Endodermal cell (in vitro differentiated cells): ENCODE data around the gene SPECC1. TPM values are rescaled to one million over a fixed set of nuclear protein-coding genes. Genes with fewer than 3 reads are reported as not detected.

Source experiments
- DNase-seq: peaks from one replicate; pipeline ENCODE4 v3.0.0-alpha.2; 2017
- H3K27ac ChIP-seq: 2 replicates; pipeline ENCODE4 v1.5.1; 2013; ENCODE audit warnings: mild to moderate bottlenecking, low read depth, low read length, moderate library complexity
- H3K27me3 ChIP-seq: 2 replicates; pipeline ENCODE4 v1.6.1; 2013; ENCODE audit warnings: mild to moderate bottlenecking, low read length, moderate library complexity; ENCODE audit not compliant: insufficient read depth, control insufficient read depth, poor library complexity, severe bottlenecking
- H3K36me3 ChIP-seq: 2 replicates; pipeline ENCODE4 v1.7.0; 2013; ENCODE audit warnings: mild to moderate bottlenecking, low read length, moderate library complexity; ENCODE audit not compliant: control insufficient read depth, insufficient read depth
- H3K4me1 ChIP-seq: one replicate; pipeline ENCODE4 v1.7.0; 2013; ENCODE audit warnings: low read length; ENCODE audit not compliant: control insufficient read depth, insufficient read depth
- H3K4me3 ChIP-seq: 2 replicates; pipeline ENCODE4 v1.5.1; 2013; ENCODE audit warnings: mild to moderate bottlenecking, low read length, moderate library complexity
- H3K9ac ChIP-seq: 2 replicates; pipeline ENCODE4 v1.6.1; 2013; ENCODE audit warnings: mild to moderate bottlenecking, low read length, moderate library complexity; ENCODE audit not compliant: poor library complexity, severe bottlenecking; ENCODE audit errors: extremely low read depth
- H3K9me3 ChIP-seq: 2 replicates; pipeline ENCODE4 v1.6.1; 2013; ENCODE audit warnings: mild to moderate bottlenecking, low read length, moderate library complexity; ENCODE audit not compliant: control insufficient read depth
- H3K27ac Mint-ChIP-seq: 2 replicates; pipeline ENCODE4 v1.8.0; 2020; ENCODE audit warnings: mixed read lengths
- H3K27me3 Mint-ChIP-seq: 2 replicates; pipeline ENCODE4 v1.8.0; 2021; ENCODE audit warnings: mild to moderate bottlenecking, mixed read lengths; ENCODE audit not compliant: insufficient read depth
- H3K36me3 Mint-ChIP-seq: 2 replicates; pipeline ENCODE4 v1.8.0; 2020; ENCODE audit warnings: low read depth, mixed read lengths
- H3K4me1 Mint-ChIP-seq: 2 replicates; pipeline ENCODE4 v1.8.0; 2020; ENCODE audit warnings: mixed read lengths
- H3K4me3 Mint-ChIP-seq: 2 replicates; pipeline ENCODE4 v1.8.0; 2020; ENCODE audit warnings: mild to moderate bottlenecking, moderate library complexity, mixed read lengths
- H3K9me3 Mint-ChIP-seq: 2 replicates; pipeline ENCODE4 v1.8.0; 2020; ENCODE audit warnings: mild to moderate bottlenecking, mixed read lengths
- CTCF ChIP-seq: fragments of 200-600 bp; sonication (generic); conservative IDR thresholded peaks from 2 replicates; pipeline ENCODE4 v1.5.0; 2021; ENCODE audit warnings: antibody characterized with exemption, mild to moderate bottlenecking
- WGBS, 2 experiments: methylation state at CpG; one replicate each; pipeline versions ENCODE4 v1.1.5 to v1.1.7; 2013; ENCODE audit warnings: missing lambda C conversion rate in 2 of 2, mixed read lengths in 1 of 2; ENCODE audit not compliant: insufficient coverage in 1 of 2, insufficient read length in 1 of 2; 5-methylcytosine and 5-hydroxymethylcytosine counted together
- total RNA-seq, 2 donors: library from RNA; stranded (reverse); fragmentation: NEBNext Ultra II Directional in 1 of 2; extraction: Animal tissue kit (Norgen Biotek cat#: 25700) in 1 of 2; gene quantifications; 2 replicates in 1 of 2; 3 replicates in 1 of 2; pipeline ENCODE4 v1.2.1, GENCODE V29; 2021

SPECC1 gene
- total RNA-seq, 2 donors from 2014 or later: 48.7 to 60.6 TPM

GRCh38 chr17:20200016-20200795, 191.0 kb downstream of the SPECC1 start:
- H3K27me3 Mint-ChIP-seq: no peaks in the 10 kb centered on the region
- peaks cover 3% of the 10 kb centered on the region for H3K4me1 Mint-ChIP-seq
- Histone ChIP-seq H3K9ac (no peak overlapping the region), H3K27me3 (no peaks in the 10 kb centered on the region), H3K4me3 (no peak overlapping the region), H3K9me3 (peaks cover 37% of the 10 kb centered on the region), H3K4me1 (no peaks in the 10 kb centered on the region), H3K36me3 (peaks cover 10% of the 10 kb centered on the region), H3K27ac (no peak overlapping the region)
- peaks cover 35% of the 10 kb centered on the region for H3K9me3 Mint-ChIP-seq
- no peak for TF ChIP-seq CTCF
- WGBS, 2 experiments: 50 to 95% methylated on average over 2 to 5 of the region's 5 CpGs
- peaks cover 27% of the 10 kb centered on the region for H3K36me3 Mint-ChIP-seq
- DNase-seq: peak; percentile 56
- no peak overlapping the region for H3K27ac Mint-ChIP-seq
- no peak overlapping the region for H3K4me3 Mint-ChIP-seq

DNA sequence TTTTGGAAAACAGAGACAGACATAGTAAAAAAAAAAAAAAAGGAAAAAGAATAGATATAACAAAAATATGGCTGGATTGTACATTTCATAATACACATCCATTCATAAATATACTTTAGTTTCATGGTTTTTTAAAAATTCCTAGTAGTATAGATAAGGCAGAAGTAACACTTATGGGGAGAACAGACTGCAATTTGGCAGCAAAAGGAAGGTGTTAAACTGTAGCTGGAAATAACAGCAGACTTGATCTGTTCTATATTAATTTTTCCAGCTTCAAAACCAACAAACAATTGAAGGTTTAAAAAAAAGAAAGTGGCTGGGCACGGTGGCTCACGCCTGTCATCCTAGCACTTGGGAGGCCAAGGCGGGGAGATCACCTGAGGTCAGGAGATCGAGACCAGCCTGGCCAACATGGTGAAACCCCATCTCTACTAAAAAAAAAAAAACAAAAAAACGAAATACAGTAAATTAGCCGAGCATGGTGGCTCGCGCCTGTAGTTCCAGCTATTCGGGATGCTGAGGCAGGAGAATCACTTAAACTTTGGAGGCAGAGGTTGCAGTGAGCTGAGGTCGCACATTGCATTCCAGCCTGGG, 191.8 kb downstream of the SPECC1 start:
- DNase-seq: no peak
- no peaks in the 10 kb centered on the region for H3K27me3 ChIP-seq
- no peak overlapping the region for H3K4me3 Mint-ChIP-seq
- no peak overlapping the region for H3K9ac ChIP-seq
- H3K27ac Mint-ChIP-seq: no peak overlapping the region
- peaks cover 28% of the 10 kb centered on the region for H3K9me3 Mint-ChIP-seq
- no peaks in the 10 kb centered on the region for H3K4me1 ChIP-seq
- no peaks in the 10 kb centered on the region for H3K27me3 Mint-ChIP-seq
- H3K36me3 Mint-ChIP-seq: peaks cover 26% of the 10 kb centered on the region
- H3K4me3 ChIP-seq: no peak overlapping the region
- H3K4me1 Mint-ChIP-seq: peaks cover 4% of the 10 kb centered on the region
- peaks cover 30% of the 10 kb centered on the region for H3K9me3 ChIP-seq
- no peak overlapping the region for H3K27ac ChIP-seq
- peaks cover 12% of the 10 kb centered on the region for H3K36me3 ChIP-seq
- no peak for TF ChIP-seq CTCF
- WGBS, 2 experiments: 87 to 91% methylated on average over 4 to 9 of the region's 10 CpGs

DNA sequence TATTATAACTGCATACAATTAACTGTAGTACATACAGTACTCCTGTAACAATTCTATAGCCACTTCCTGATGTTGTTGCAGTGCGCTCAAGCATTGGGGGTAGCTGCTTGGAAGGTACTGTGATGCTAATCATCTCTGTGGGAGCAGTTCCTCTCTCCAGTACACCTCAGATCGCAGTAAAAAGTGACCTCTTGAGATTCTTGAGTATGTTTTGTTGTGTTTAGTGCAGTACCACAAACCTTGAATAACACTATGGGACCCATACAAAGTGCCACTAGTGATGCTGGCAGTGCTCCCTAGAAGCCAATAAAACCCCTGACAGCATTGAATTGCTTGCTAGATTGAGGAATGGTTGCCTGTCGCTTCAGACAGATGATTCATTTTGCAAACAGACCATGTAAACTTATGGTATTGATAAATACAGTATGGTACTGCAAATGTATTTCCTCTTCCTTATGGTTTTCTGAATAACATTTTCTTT, 193.0 kb downstream of the SPECC1 start:
- no peak overlapping the region for H3K4me3 Mint-ChIP-seq
- H3K27ac ChIP-seq: no peak overlapping the region
- H3K27ac Mint-ChIP-seq: no peak overlapping the region
- no peaks in the 10 kb centered on the region for H3K27me3 ChIP-seq
- no peak overlapping the region for H3K4me3 ChIP-seq
- no peak for TF ChIP-seq CTCF
- peaks cover 21% of the 10 kb centered on the region for H3K36me3 Mint-ChIP-seq
- H3K36me3 ChIP-seq: peaks cover 10% of the 10 kb centered on the region
- no peak overlapping the region for H3K9ac ChIP-seq
- 77 to 80% methylated on average over 1 to 3 of the region's 3 CpGs for WGBS, 2 experiments
- H3K9me3 ChIP-seq: peaks cover 18% of the 10 kb centered on the region
- no peaks in the 10 kb centered on the region for H3K4me1 ChIP-seq
- H3K27me3 Mint-ChIP-seq: no peaks in the 10 kb centered on the region
- DNase-seq: peak; percentile 78
- peaks cover 17% of the 10 kb centered on the region for H3K9me3 Mint-ChIP-seq
- H3K4me1 Mint-ChIP-seq: peaks cover 5% of the 10 kb centered on the region
